HepG2 (cell line): Measurements from ENCODE around the gene PRM2. TPM values are rescaled to one million over a fixed set of nuclear protein-coding genes. Genes with fewer than 3 reads are reported as not detected.
A peak's percentile ranks its signal among the peaks of the same experiment; 100 is the strongest.

ENCODE experiments used
- ARID2 ChIP-seq: sonication (generic); formaldehyde crosslinking; IDR thresholded peaks from 2 replicates; pipeline ENCODE4 v1.8.1; 2022; ENCODE audit warnings: mild to moderate bottlenecking, missing genetic modification reagents, borderline replicate concordance
- ATAD3A ChIP-seq: sonication (generic); formaldehyde crosslinking; IDR thresholded peaks from 2 replicates; pipeline ENCODE4 v1.4.0; 2020; ENCODE audit warnings: missing genetic modification reagents
- CBX5 ChIP-seq: sonication (generic); formaldehyde crosslinking; IDR thresholded peaks from 2 replicates; pipeline ENCODE4 v1.4.0; 2020; ENCODE audit warnings: missing genetic modification reagents, borderline replicate concordance
- KLF6 ChIP-seq: IDR thresholded peaks from 2 replicates; pipeline ENCODE4 v1.8.0; 2016; ENCODE audit warnings: missing biosample characterization, missing genetic modification reagents
- RBM22 ChIP-seq: fragments of 200-400 bp; formaldehyde crosslinking; optimal IDR thresholded peaks from 2 replicates; pipeline ENCODE3; 2017; ENCODE audit warnings: mild to moderate bottlenecking, low read length, moderate library complexity
- SIN3B ChIP-seq: fragments of 150-350 bp; IDR thresholded peaks from 2 replicates; pipeline ENCODE4 v1.6.1; 2014; ENCODE audit warnings: low read length
- SMARCE1 ChIP-seq: fragments of 450-650 bp; IDR thresholded peaks from 2 replicates; pipeline ENCODE4 v1.6.1; 2017; ENCODE audit warnings: borderline replicate concordance
- SOX13 ChIP-seq, 3 experiments: fragments of 450-650 bp in 1 of 3; sonication (generic) in 1 of 3; formaldehyde crosslinking in 1 of 3; IDR thresholded peaks in 2 of 3; conservative IDR thresholded peaks in 1 of 3; 2 replicates each; pipeline versions ENCODE4 v1.5.0 to v1.6.1; 2016 to 2020; ENCODE audit warnings: antibody characterized with exemption in 1 of 3, mild to moderate bottlenecking in 1 of 3, missing compliant biosample characterization in 1 of 3, missing genetic modification reagents in 1 of 3, moderate library complexity in 1 of 3
- TGIF2 ChIP-seq: IDR thresholded peaks from 2 replicates; pipeline ENCODE4 v1.6.1; 2016; ENCODE audit warnings: control low read depth, missing compliant biosample characterization
- ZNF205 ChIP-seq: IDR thresholded peaks from 2 replicates; pipeline ENCODE4 v1.6.1; 2018; ENCODE audit warnings: missing biosample characterization, missing genetic modification reagents
- ZNF253 ChIP-seq: sonication (generic); formaldehyde crosslinking; IDR thresholded peaks from 2 replicates; pipeline ENCODE4 v1.8.0; 2022; ENCODE audit warnings: mild to moderate bottlenecking, missing genetic modification reagents, borderline replicate concordance
- ZNF720 ChIP-seq: sonication (generic); formaldehyde crosslinking; IDR thresholded peaks from 2 replicates; pipeline ENCODE4 v1.4.0; 2020; ENCODE audit warnings: missing genetic modification reagents
- ZNF747 ChIP-seq: sonication (generic); formaldehyde crosslinking; IDR thresholded peaks from 2 replicates; pipeline ENCODE4 v1.8.1; 2023; ENCODE audit warnings: missing genetic modification reagents, mild to moderate bottlenecking, borderline replicate concordance
- polyA plus RNA-seq, 8 experiments: library from polyadenylated mRNA; depleted of rRNA in 3 of 8; stranded (reverse) in 7 of 8; unstranded in 1 of 8; fragments of >200 nt; fragmentation: Illumina TruSeq in 4 of 8; extraction: Trizol in 4 of 8; gene quantifications; 2 replicates each; pipeline versions ENCODE4 v1.2.1 to v1.2.3, GENCODE V29; 2011 to 2016; ENCODE audit warnings: low read depth in 4 of 8, missing spikeins in 1 of 8, mixed read lengths in 1 of 8; ENCODE audit not compliant: insufficient read depth in 1 of 8
- total RNA-seq, 5 experiments: library from RNA; depleted of rRNA; stranded (reverse); fragments of >200 nt; fragmentation: Illumina TruSeq; extraction: Trizol; gene quantifications; 2 replicates each; pipeline ENCODE4 v1.2.3, GENCODE V29; 2016; ENCODE audit warnings: low read depth in 1 of 5
- TF ChIP-seq, protein P1 (sequence below): sonication (generic); formaldehyde crosslinking; IDR thresholded peaks from 2 replicates; pipeline ENCODE4 v1.5.1; 2020; ENCODE audit warnings: missing genetic modification reagents, mild to moderate bottlenecking, borderline replicate concordance
- TF ChIP-seq, protein P2 (sequence below): sonication (generic); formaldehyde crosslinking; IDR thresholded peaks from 2 replicates; pipeline ENCODE4 v1.8.0; 2022; ENCODE audit warnings: missing genetic modification reagents, mild to moderate bottlenecking, borderline replicate concordance
- TF ChIP-seq, protein P3 (sequence below): sonication (generic); formaldehyde crosslinking; IDR thresholded peaks from 2 replicates; pipeline ENCODE4 v1.5.1; 2020; ENCODE audit warnings: missing genetic modification reagents, mild to moderate bottlenecking, borderline replicate concordance
- TF ChIP-seq, protein P4 (sequence below): IDR thresholded peaks from 2 replicates; pipeline ENCODE4 v1.6.1; 2016; ENCODE audit warnings: missing genetic modification reagents, missing compliant biosample characterization
- TF ChIP-seq, protein P5 (sequence below): sonication (generic); formaldehyde crosslinking; conservative IDR thresholded peaks from 2 replicates; pipeline ENCODE4 v1.8.0; 2022; ENCODE audit warnings: missing genetic modification reagents
- TF ChIP-seq, protein P6 (sequence below): IDR thresholded peaks from 2 replicates; pipeline ENCODE4 v1.6.1; 2016; ENCODE audit warnings: low read depth, control low read depth
- TF ChIP-seq, protein P7 (sequence below): IDR thresholded peaks from 2 replicates; pipeline ENCODE4 v1.6.1; 2016; ENCODE audit warnings: missing compliant biosample characterization, missing genetic modification reagents, borderline replicate concordance

PRM2 gene
- total and polyA plus RNA-seq, 2 of the 13 experiments (the other 11 are each of a cell fraction or from before 2014, with no cell fraction given): 0.54 TPM; not detected in 1

DNA sequence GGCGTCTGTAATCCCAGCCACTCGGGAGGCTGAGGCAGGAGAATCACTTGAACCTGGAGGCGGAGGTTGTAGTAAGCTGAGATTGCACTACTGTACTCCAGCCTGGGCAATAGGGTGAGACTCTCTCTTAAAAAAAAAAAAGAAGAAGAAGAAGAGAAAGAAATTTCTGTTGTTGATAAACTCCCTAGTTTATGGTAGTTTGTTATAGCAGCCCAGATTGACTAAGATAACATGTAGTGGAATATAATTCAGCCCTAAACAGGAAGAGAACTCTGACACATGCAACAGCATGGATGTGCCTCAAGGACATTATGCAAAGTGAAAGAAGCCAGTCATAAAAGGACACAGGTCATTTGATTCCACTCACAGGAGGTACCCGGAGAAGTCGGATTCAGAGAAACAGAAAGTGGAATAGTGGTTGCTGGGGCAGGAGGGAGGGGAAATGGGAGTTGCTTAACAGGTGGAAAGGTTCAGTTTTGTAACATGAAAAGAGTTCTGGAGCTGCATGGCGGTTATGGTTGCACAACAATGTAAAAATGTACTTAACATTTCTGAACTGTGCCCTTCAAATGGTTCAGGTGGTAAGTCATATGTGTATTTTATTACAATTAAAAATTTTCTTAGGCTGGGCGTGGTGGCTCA lies 30.8 kb upstream of the PRM2 start (continued):
- TF ChIP-seq, protein P1, sequence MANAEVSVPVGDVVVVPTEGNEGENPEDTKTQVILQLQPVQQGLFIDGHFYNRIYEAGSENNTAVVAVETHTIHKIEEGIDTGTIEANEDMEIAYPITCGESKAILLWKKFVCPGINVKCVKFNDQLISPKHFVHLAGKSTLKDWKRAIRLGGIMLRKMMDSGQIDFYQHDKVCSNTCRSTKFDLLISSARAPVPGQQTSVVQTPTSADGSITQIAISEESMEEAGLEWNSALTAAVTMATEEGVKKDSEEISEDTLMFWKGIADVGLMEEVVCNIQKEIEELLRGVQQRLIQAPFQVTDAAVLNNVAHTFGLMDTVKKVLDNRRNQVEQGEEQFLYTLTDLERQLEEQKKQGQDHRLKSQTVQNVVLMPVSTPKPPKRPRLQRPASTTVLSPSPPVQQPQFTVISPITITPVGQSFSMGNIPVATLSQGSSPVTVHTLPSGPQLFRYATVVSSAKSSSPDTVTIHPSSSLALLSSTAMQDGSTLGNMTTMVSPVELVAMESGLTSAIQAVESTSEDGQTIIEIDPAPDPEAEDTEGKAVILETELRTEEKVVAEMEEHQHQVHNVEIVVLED (CRISPR knock-in tag): no peak
- TF ChIP-seq ZNF253 (no peak), CBX5 (peak; percentile 65; the same call in 1 of the 2 replicates), SOX13 (IDR thresholded peaks at IDR 0.05) (0 out of 2 replicates have a peak, but pooled peaks have one; percentile 62), SOX13 (CRISPR knock-in tag; conservative IDR thresholded peaks at IDR 0.05 in 1 of 2, IDR thresholded peaks at IDR 0.05 in 1 of 2) (peak in 1 of 2 experiments; percentile 74; a peak in 2 of 4 replicates), RBM22 (no peak), ZNF747 (peak; percentile 59; the same call in 1 of the 2 replicates), ZNF205 (CRISPR knock-in tag) (no peak), ZNF720 (CRISPR knock-in tag) (no peak), SMARCE1 (no peak), ARID2 (peak; percentile 95; the same call in 1 of the 2 replicates), KLF6 (CRISPR knock-in tag) (peak; percentile 60; the same call in 1 of the 2 replicates), ATAD3A (no peak), TGIF2 (CRISPR knock-in tag) (peak; percentile 62; the same call in 1 of the 2 replicates), SIN3B (no peak)
- TF ChIP-seq, protein P2, sequence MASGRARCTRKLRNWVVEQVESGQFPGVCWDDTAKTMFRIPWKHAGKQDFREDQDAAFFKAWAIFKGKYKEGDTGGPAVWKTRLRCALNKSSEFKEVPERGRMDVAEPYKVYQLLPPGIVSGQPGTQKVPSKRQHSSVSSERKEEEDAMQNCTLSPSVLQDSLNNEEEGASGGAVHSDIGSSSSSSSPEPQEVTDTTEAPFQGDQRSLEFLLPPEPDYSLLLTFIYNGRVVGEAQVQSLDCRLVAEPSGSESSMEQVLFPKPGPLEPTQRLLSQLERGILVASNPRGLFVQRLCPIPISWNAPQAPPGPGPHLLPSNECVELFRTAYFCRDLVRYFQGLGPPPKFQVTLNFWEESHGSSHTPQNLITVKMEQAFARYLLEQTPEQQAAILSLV (CRISPR knock-in tag): no peak
- TF ChIP-seq, protein P3, sequence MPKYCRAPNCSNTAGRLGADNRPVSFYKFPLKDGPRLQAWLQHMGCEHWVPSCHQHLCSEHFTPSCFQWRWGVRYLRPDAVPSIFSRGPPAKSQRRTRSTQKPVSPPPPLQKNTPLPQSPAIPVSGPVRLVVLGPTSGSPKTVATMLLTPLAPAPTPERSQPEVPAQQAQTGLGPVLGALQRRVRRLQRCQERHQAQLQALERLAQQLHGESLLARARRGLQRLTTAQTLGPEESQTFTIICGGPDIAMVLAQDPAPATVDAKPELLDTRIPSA (CRISPR knock-in tag): no peak; the same call in 1 of the 2 replicates
- TF ChIP-seq, protein P4, sequence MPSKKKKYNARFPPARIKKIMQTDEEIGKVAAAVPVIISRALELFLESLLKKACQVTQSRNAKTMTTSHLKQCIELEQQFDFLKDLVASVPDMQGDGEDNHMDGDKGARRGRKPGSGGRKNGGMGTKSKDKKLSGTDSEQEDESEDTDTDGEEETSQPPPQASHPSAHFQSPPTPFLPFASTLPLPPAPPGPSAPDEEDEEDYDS (CRISPR knock-in tag): peak; percentile 67; the same call in 1 of the 2 replicates
- TF ChIP-seq, protein P5, sequence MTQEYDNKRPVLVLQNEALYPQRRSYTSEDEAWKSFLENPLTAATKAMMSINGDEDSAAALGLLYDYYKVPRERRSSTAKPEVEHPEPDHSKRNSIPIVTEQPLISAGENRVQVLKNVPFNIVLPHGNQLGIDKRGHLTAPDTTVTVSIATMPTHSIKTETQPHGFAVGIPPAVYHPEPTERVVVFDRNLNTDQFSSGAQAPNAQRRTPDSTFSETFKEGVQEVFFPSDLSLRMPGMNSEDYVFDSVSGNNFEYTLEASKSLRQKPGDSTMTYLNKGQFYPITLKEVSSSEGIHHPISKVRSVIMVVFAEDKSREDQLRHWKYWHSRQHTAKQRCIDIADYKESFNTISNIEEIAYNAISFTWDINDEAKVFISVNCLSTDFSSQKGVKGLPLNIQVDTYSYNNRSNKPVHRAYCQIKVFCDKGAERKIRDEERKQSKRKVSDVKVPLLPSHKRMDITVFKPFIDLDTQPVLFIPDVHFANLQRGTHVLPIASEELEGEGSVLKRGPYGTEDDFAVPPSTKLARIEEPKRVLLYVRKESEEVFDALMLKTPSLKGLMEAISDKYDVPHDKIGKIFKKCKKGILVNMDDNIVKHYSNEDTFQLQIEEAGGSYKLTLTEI: no peak
- TF ChIP-seq, protein P6, sequence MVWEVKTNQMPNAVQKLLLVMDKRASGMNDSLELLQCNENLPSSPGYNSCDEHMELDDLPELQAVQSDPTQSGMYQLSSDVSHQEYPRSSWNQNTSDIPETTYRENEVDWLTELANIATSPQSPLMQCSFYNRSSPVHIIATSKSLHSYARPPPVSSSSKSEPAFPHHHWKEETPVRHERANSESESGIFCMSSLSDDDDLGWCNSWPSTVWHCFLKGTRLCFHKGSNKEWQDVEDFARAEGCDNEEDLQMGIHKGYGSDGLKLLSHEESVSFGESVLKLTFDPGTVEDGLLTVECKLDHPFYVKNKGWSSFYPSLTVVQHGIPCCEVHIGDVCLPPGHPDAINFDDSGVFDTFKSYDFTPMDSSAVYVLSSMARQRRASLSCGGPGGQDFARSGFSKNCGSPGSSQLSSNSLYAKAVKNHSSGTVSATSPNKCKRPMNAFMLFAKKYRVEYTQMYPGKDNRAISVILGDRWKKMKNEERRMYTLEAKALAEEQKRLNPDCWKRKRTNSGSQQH (CRISPR knock-in tag): no peak
- TF ChIP-seq, protein P7, sequence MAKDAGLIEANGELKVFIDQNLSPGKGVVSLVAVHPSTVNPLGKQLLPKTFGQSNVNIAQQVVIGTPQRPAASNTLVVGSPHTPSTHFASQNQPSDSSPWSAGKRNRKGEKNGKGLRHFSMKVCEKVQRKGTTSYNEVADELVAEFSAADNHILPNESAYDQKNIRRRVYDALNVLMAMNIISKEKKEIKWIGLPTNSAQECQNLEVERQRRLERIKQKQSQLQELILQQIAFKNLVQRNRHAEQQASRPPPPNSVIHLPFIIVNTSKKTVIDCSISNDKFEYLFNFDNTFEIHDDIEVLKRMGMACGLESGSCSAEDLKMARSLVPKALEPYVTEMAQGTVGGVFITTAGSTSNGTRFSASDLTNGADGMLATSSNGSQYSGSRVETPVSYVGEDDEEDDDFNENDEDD (CRISPR knock-in tag): no peak; the same call in 1 of the 2 replicates
